SIG-M5 treated with dmso at 0.1 percent for 504 hours (cell line): ENCODE measurements around the gene KLHL28.

Source experiments
- DNase-seq: peaks from one replicate; lab custom pipeline; 2025; ENCODE audit not compliant: unreplicated experiment; lab: John Stamatoyannopoulos, UW

KLHL28 gene

GRCh38 chr14:44961554-44962333 is at the start of gene KLHL28, which contains the start of gene TOGARAM1:
Gene KLHL28 (minus strand): TSS chr14:44961947. CDS start chr14:44945928, 16,019 bp downstream.
Gene TOGARAM1 (plus strand): TSS chr14:44962190. CDS start chr14:44962422, 232 bp downstream.
- peak; percentile 100 for DNase-seq

GRCh38 chr14:45003924-45004323 is 42.2 kb upstream of the KLHL28 start:
- DNase-seq: no peak

GRCh38 chr14:44995770-44996294 is 34.1 kb upstream of the KLHL28 start:
- DNase-seq: no peak

GRCh38 chr14:44995196-44995595 is 33.4 kb upstream of the KLHL28 start:
- DNase-seq: no peak

- DNase-seq: no peak
Measured at GRCh38 chr14:44990533-44990932, 28.8 kb upstream of the KLHL28 start.

GRCh38 chr14:44989497-44990440 is 28.0 kb upstream of the KLHL28 start:
- DNase-seq: no peak

- no peak for DNase-seq
Measured at GRCh38 chr14:44988694-44989093, 26.9 kb upstream of the KLHL28 start.

GRCh38 chr14:44982594-44982993 is 20.8 kb upstream of the KLHL28 start:
- DNase-seq: no peak

GRCh38 chr14:44981198-44981597 is 19.5 kb upstream of the KLHL28 start:
- no peak for DNase-seq

GRCh38 chr14:44979740-44980356 is 18.1 kb upstream of the KLHL28 start:
- DNase-seq: no peak

- no peak for DNase-seq
Measured at GRCh38 chr14:44979273-44979672, 17.5 kb upstream of the KLHL28 start.

- no peak for DNase-seq
Measured at GRCh38 chr14:44971459-44971858, 9.7 kb upstream of the KLHL28 start.

- no peak for DNase-seq
Measured at GRCh38 chr14:44970907-44971306, 9.2 kb upstream of the KLHL28 start.

GRCh38 chr14:44968714-44969113 is 7.0 kb upstream of the KLHL28 start:
- DNase-seq: no peak

GRCh38 chr14:44966601-44967336 is 5.0 kb upstream of the KLHL28 start:
- no peak for DNase-seq

- peak; percentile 25 for DNase-seq
Measured at GRCh38 chr14:44963775-44964380, 2.1 kb upstream of the KLHL28 start.

- peak; percentile 48 for DNase-seq
Measured at GRCh38 chr14:44963044-44963528, 1.3 kb upstream of the KLHL28 start.

GRCh38 chr14:44962334-44963043 is 742 bp upstream of the KLHL28 start:
- peak; percentile 50 for DNase-seq

- peak; percentile 55 for DNase-seq
Measured at GRCh38 chr14:44961151-44961553, 595 bp downstream of the KLHL28 start.
